ENCODE measurements around the gene DOCK10. TPM values are rescaled to one million over a fixed set of nuclear protein-coding genes. Genes with fewer than 3 reads are reported as not detected.

Gene DOCK10
- total and polyA plus RNA-seq, 2 donors (not counting 1 experiment from before 2014, with no cell fraction given), result 20.8 to 26.3 TPM

DNA sequence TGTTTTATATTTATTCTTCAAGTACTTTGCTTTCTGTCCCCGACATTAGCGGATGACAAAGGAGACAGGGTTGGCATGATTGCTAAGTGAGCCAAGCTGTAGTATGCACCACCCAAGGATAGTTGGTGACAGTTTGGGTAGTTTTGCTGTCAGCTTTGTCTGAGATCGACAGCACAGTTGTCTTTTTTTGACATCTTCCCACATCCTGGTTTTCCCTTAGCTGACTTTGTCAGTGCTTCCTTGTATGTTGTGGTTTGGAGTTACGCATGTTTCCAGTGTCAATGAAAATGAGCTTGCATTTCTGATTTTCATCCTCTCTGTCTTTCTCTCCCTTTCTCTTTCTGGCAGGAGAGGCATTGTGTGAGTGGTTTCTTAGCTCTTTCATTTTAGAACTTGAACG is 44.6 kb upstream of the DOCK10 start:
- H4K20me1 ChIP-seq (ENCODE audit: control insufficient read depth, extremely low read depth, insufficient read depth, low read length), result no peaks in the 10 kb centered on the region
- no peaks in the 10 kb centered on the region for H3K36me3 ChIP-seq (ENCODE audit: control insufficient read depth, insufficient read depth, low read length)
- no peaks in the 10 kb centered on the region for H3K27me3 ChIP-seq (ENCODE audit: control insufficient read depth, insufficient read depth, low read length)
- H3K4me2 ChIP-seq (ENCODE audit: extremely low read depth, insufficient read depth, low read length), result no peak overlapping the region
- no peaks in the 10 kb centered on the region for H3K4me1 ChIP-seq (ENCODE audit: control insufficient read depth, extremely low read depth, insufficient read depth, low read length)
- H3K9ac ChIP-seq (ENCODE audit: insufficient read depth, low read length), result no peak overlapping the region
- H3K79me2 ChIP-seq (ENCODE audit: control insufficient read depth, insufficient read depth, low read length), result no peaks in the 10 kb centered on the region
- no peak for TF ChIP-seq EZH2 (IDR thresholded peaks at IDR 0.05; ENCODE audit: low read length, missing control alignments)
- TF ChIP-seq CTCF (conservative IDR thresholded peaks at IDR 0.05 in 1 of 2, IDR thresholded peaks at IDR 0.05 in 1 of 2; ENCODE audit: low read depth in 1 of 2, low read length in 2 of 2), result no peak
- no peak overlapping the region for H3K4me3 ChIP-seq (replicated peaks in 1 of 4; ENCODE audit: control extremely low read depth in 1 of 4, insufficient read depth in 1 of 4, low read depth in 3 of 4, low read length in 4 of 4)
- no peak overlapping the region for H2AFZ ChIP-seq (ENCODE audit: low read length)
- H3K27ac ChIP-seq (ENCODE audit: insufficient read depth, low read length), result no peak overlapping the region
- DNase-seq (ENCODE audit: low read depth in 2 of 2), result no peak
- H3K9me3 ChIP-seq (ENCODE audit: control insufficient read depth, insufficient read depth, low read depth, low read length), result no peaks in the 10 kb centered on the region

DNA sequence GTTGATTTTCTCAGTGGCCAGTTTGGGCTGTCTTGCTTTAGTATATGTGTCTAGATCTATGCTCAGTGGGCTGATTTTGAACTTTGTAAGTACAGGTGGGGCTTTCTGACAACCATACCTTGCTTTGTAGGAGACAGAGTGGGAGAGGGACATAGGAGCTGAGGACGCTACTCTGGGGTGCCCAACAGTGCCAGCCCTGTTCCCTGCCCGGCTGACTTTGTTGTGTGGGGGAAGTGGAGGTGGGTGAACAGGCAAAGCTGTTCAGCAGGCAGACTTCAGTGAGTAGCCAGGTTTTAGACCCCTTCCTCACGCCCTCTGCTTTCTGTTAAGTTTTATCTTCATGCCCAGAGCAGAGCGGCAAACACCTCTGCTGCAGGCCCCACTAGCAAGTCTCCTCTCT is 44.2 kb upstream of the DOCK10 start:
- Histone ChIP-seq H3K9me3 (ENCODE audit: control insufficient read depth, insufficient read depth, low read depth, low read length) (no peaks in the 10 kb centered on the region), H3K9ac (ENCODE audit: insufficient read depth, low read length) (no peak overlapping the region), H3K36me3 (ENCODE audit: control insufficient read depth, insufficient read depth, low read length) (no peaks in the 10 kb centered on the region), H3K4me1 (ENCODE audit: control insufficient read depth, extremely low read depth, insufficient read depth, low read length) (no peaks in the 10 kb centered on the region), H3K4me2 (ENCODE audit: extremely low read depth, insufficient read depth, low read length) (no peak overlapping the region), H2AFZ (ENCODE audit: low read length) (no peak overlapping the region), H3K79me2 (ENCODE audit: control insufficient read depth, insufficient read depth, low read length) (no peaks in the 10 kb centered on the region), H4K20me1 (ENCODE audit: control insufficient read depth, extremely low read depth, insufficient read depth, low read length) (no peaks in the 10 kb centered on the region), H3K27ac (ENCODE audit: insufficient read depth, low read length) (no peak overlapping the region), H3K27me3 (ENCODE audit: control insufficient read depth, insufficient read depth, low read length) (no peaks in the 10 kb centered on the region), H3K4me3 (replicated peaks in 1 of 4; ENCODE audit: control extremely low read depth in 1 of 4, insufficient read depth in 1 of 4, low read depth in 3 of 4, low read length in 4 of 4) (no peak overlapping the region)
- DNase-seq (ENCODE audit: low read depth in 2 of 2), result no peak
- TF ChIP-seq CTCF (conservative IDR thresholded peaks at IDR 0.05 in 1 of 2, IDR thresholded peaks at IDR 0.05 in 1 of 2; ENCODE audit: low read depth in 1 of 2, low read length in 2 of 2), result no peak
- TF ChIP-seq EZH2 (IDR thresholded peaks at IDR 0.05; ENCODE audit: low read length, missing control alignments), result no peak

DNA sequence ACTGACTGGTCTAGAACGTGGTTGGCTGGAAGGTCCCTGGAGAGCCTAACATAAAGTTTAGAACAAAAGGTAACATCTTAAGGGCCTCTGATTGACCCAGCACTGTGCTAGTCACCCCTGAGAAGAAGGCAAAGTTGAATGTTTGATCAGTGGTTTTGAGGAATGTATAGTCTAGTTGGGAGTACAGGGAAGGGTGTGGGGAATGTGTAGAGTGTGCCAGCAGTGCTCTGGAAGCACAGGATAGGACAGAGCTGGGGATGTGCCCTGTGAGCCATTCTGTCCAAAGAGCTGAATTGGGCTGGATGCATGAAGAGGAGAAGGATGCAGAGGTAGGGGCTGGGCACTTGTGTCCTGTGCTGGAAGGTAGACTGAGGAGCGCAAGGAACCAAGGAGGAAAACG is 41.0 kb upstream of the DOCK10 start:
- no peaks in the 10 kb centered on the region for H3K36me3 ChIP-seq (ENCODE audit: control insufficient read depth, insufficient read depth, low read length)
- H2AFZ ChIP-seq (ENCODE audit: low read length), result no peak overlapping the region
- no peaks in the 10 kb centered on the region for H4K20me1 ChIP-seq (ENCODE audit: control insufficient read depth, extremely low read depth, insufficient read depth, low read length)
- H3K4me3 ChIP-seq (replicated peaks in 1 of 4; ENCODE audit: control extremely low read depth in 1 of 4, insufficient read depth in 1 of 4, low read depth in 3 of 4, low read length in 4 of 4), result no peak overlapping the region
- H3K4me2 ChIP-seq (ENCODE audit: extremely low read depth, insufficient read depth, low read length), result no peak overlapping the region
- no peaks in the 10 kb centered on the region for H3K9me3 ChIP-seq (ENCODE audit: control insufficient read depth, insufficient read depth, low read depth, low read length)
- TF ChIP-seq CTCF (conservative IDR thresholded peaks at IDR 0.05 in 1 of 2, IDR thresholded peaks at IDR 0.05 in 1 of 2; ENCODE audit: low read depth in 1 of 2, low read length in 2 of 2) (no peak), EZH2 (IDR thresholded peaks at IDR 0.05; ENCODE audit: low read length, missing control alignments) (no peak)
- H3K9ac ChIP-seq (ENCODE audit: insufficient read depth, low read length), result no peak overlapping the region
- no peak overlapping the region for H3K27ac ChIP-seq (ENCODE audit: insufficient read depth, low read length)
- H3K27me3 ChIP-seq (ENCODE audit: control insufficient read depth, insufficient read depth, low read length), result no peaks in the 10 kb centered on the region
- H3K4me1 ChIP-seq (ENCODE audit: control insufficient read depth, extremely low read depth, insufficient read depth, low read length), result no peaks in the 10 kb centered on the region
- H3K79me2 ChIP-seq (ENCODE audit: control insufficient read depth, insufficient read depth, low read length), result no peaks in the 10 kb centered on the region
- DNase-seq (ENCODE audit: low read depth in 2 of 2), result no peak
